Measurements from ENCODE around the gene SERPINC1.

The SERPINC1 gene

DNA sequence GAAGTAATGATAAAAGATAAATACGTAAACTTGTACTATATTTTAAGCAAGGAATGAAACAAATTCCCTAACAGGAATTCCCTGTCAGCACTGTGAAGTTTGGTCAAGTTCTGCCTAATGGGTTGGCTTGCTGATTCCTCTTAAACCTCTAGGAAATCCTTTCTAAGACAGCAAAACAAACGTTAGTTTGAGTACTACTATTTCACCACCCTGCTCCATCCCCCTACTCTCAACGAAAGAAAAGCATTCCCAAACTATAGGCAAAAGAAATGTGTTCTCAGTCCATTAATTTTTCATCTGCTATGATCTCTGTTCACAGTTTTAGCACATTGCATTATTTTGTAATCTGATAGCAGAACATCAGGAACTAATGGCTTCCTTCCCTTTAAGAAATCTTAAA is 16.1 kb downstream of the SERPINC1 start:
- no peak overlapping the region for H2AFZ ChIP-seq (ENCODE audit: low read depth)
- peak overlapping the region; percentile 30; the same call in 1 of the 2 replicates for H3K4me2 ChIP-seq
- no peak overlapping the region for H3K4me3 ChIP-seq (IDR thresholded peaks at IDR 0.05; ENCODE audit: insufficient read depth, low read depth, low read length)
- no peaks in the 10 kb centered on the region for H3K27me3 ChIP-seq (ENCODE audit: insufficient read depth, low read depth)
- no peak overlapping the region for H3K9ac ChIP-seq
- TF ChIP-seq, protein P1, sequence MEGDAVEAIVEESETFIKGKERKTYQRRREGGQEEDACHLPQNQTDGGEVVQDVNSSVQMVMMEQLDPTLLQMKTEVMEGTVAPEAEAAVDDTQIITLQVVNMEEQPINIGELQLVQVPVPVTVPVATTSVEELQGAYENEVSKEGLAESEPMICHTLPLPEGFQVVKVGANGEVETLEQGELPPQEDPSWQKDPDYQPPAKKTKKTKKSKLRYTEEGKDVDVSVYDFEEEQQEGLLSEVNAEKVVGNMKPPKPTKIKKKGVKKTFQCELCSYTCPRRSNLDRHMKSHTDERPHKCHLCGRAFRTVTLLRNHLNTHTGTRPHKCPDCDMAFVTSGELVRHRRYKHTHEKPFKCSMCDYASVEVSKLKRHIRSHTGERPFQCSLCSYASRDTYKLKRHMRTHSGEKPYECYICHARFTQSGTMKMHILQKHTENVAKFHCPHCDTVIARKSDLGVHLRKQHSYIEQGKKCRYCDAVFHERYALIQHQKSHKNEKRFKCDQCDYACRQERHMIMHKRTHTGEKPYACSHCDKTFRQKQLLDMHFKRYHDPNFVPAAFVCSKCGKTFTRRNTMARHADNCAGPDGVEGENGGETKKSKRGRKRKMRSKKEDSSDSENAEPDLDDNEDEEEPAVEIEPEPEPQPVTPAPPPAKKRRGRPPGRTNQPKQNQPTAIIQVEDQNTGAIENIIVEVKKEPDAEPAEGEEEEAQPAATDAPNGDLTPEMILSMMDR (conservative IDR thresholded peaks at IDR 0.05; ENCODE audit: low read depth, low read length), result no peak
- no peak overlapping the region for H3K27ac ChIP-seq
- H3K79me2 ChIP-seq (ENCODE audit: insufficient read depth, low read depth), result no peaks in the 10 kb centered on the region
- H3K4me1 ChIP-seq (ENCODE audit: low read depth, poor library complexity, severe bottlenecking), result peaks cover 15% of the 10 kb centered on the region
- no peaks in the 10 kb centered on the region for H3K36me3 ChIP-seq (ENCODE audit: insufficient read depth)
- H4K20me1 ChIP-seq (ENCODE audit: insufficient read depth), result no peaks in the 10 kb centered on the region

DNA sequence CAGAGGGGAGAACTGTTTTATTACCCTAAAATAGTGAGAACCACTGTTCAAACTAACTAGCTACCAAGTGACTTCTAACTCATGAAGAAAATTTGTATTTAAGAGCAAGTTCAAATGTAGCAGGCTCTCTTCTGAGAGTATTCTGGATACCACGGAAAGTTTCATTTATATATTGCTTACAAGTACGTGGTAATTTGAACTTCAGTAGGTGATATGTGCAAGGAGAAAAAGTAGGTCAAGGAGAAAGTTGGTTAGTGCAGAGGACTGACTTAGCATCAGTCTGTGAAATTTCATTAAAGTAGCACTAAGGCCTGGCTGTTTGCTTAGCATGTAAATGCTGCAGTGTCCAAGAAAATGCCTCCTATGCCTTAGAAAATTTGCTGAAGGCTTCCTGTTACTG is 16.7 kb downstream of the SERPINC1 start:
- TF ChIP-seq, protein P1 (conservative IDR thresholded peaks at IDR 0.05; ENCODE audit: low read depth, low read length), result no peak
- peak overlapping the region; percentile 30; the same call in 1 of the 2 replicates for H3K4me2 ChIP-seq
- no peaks in the 10 kb centered on the region for H4K20me1 ChIP-seq (ENCODE audit: insufficient read depth)
- H3K4me1 ChIP-seq (ENCODE audit: low read depth, poor library complexity, severe bottlenecking), result peaks cover 15% of the 10 kb centered on the region
- no peaks in the 10 kb centered on the region for H3K27me3 ChIP-seq (ENCODE audit: insufficient read depth, low read depth)
- H3K4me3 ChIP-seq (IDR thresholded peaks at IDR 0.05; ENCODE audit: insufficient read depth, low read depth, low read length), result no peak overlapping the region
- H2AFZ ChIP-seq (ENCODE audit: low read depth), result no peak overlapping the region
- no peak overlapping the region for H3K9ac ChIP-seq
- no peaks in the 10 kb centered on the region for H3K36me3 ChIP-seq (ENCODE audit: insufficient read depth)
- H3K79me2 ChIP-seq (ENCODE audit: insufficient read depth, low read depth), result no peaks in the 10 kb centered on the region
- no peak overlapping the region for H3K27ac ChIP-seq

DNA sequence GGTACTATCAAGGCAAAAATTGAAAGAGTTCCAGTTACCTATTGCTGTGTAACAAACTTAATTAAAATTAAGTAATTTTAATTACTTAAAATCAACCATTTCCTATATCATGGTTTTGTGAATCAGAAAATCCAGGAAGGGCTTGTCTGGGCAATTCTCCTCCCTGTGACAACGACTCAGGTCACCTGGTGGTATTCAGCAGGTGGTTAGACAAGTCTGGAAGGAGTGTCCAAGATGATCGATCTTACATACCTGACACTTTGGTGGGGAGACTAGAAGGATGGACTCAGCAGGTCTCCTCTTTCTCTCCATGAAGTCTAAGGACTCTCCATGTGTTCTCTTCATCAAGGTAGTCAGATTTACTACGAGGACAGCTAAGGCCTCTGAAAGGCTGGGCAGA is 22.9 kb downstream of the SERPINC1 start:
- Histone ChIP-seq H3K4me3 (IDR thresholded peaks at IDR 0.05; ENCODE audit: insufficient read depth, low read depth, low read length) (no peak overlapping the region), H2AFZ (ENCODE audit: low read depth) (no peak overlapping the region), H3K4me1 (ENCODE audit: low read depth, poor library complexity, severe bottlenecking) (no peaks in the 10 kb centered on the region), H3K36me3 (ENCODE audit: insufficient read depth) (no peaks in the 10 kb centered on the region), H3K27ac (no peak overlapping the region), H3K79me2 (ENCODE audit: insufficient read depth, low read depth) (no peaks in the 10 kb centered on the region), H3K27me3 (ENCODE audit: insufficient read depth, low read depth) (no peaks in the 10 kb centered on the region), H3K4me2 (no peak overlapping the region), H3K9ac (no peak overlapping the region), H4K20me1 (ENCODE audit: insufficient read depth) (no peaks in the 10 kb centered on the region)
- TF ChIP-seq, protein P1 (conservative IDR thresholded peaks at IDR 0.05; ENCODE audit: low read depth, low read length), result no peak

DNA sequence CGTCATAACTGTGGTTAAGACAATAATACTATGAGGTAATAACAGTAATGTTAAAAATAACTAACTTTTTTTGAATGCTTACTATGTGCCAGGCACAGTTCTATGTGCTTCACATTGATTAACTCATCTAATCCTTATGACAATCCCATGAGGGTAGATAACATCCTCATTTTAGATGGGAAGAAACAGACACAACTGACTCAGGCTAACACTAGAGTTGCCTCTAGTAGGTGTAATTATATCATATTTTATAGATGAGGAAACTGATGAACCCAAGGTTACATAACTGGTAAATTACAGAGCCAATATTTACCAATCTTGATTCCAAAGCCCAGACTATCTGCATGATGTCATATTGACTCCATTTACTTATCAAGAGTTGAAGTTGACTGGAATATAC is 23.5 kb downstream of the SERPINC1 start:
- H4K20me1 ChIP-seq (ENCODE audit: insufficient read depth), result no peaks in the 10 kb centered on the region
- H3K27me3 ChIP-seq (ENCODE audit: insufficient read depth, low read depth), result no peaks in the 10 kb centered on the region
- no peak overlapping the region for H2AFZ ChIP-seq (ENCODE audit: low read depth)
- H3K9ac ChIP-seq, result no peak overlapping the region
- no peaks in the 10 kb centered on the region for H3K36me3 ChIP-seq (ENCODE audit: insufficient read depth)
- H3K4me1 ChIP-seq (ENCODE audit: low read depth, poor library complexity, severe bottlenecking), result no peaks in the 10 kb centered on the region
- no peak overlapping the region for H3K27ac ChIP-seq
- no peaks in the 10 kb centered on the region for H3K79me2 ChIP-seq (ENCODE audit: insufficient read depth, low read depth)
- TF ChIP-seq, protein P1 (conservative IDR thresholded peaks at IDR 0.05; ENCODE audit: low read depth, low read length), result no peak
- no peak overlapping the region for H3K4me2 ChIP-seq
- no peak overlapping the region for H3K4me3 ChIP-seq (IDR thresholded peaks at IDR 0.05; ENCODE audit: insufficient read depth, low read depth, low read length)

All from KMS-11 (cell line).